Fibroblast of lung (primary cell): ENCODE data around the gene ZSWIM1.

Experiments used
- CTCF ChIP-seq, 2 donors: IDR thresholded peaks in 1 of 2; conservative IDR thresholded peaks in 1 of 2; 1 replicate in 1 of 2; 2 replicates in 1 of 2; pipeline ENCODE4 v1.5.1; 2011 to 2012; ENCODE audit warnings: low read length in 2 of 2, control low read depth in 1 of 2, inconsistent platforms in 1 of 2, low read depth in 1 of 2, mild to moderate bottlenecking in 1 of 2
- EZH2 ChIP-seq: IDR thresholded peaks from 2 replicates; pipeline ENCODE4 v1.5.1; 2012; ENCODE audit warnings: low read length, control low read depth, mild to moderate bottlenecking; ENCODE audit errors: missing control alignments

- TF ChIP-seq CTCF (conservative IDR thresholded peaks at IDR 0.05 in 1 of 2, IDR thresholded peaks at IDR 0.05 in 1 of 2; ENCODE audit: low read depth in 1 of 2, low read length in 2 of 2) = no peak
- TF ChIP-seq EZH2 = no peak
These were observed 17.3 kb downstream of the ZSWIM1 start for GRCh38 chr20:45898285-45898684.
